ENCODE results near the gene CNTNAP2.

CNTNAP2 gene

DNA sequence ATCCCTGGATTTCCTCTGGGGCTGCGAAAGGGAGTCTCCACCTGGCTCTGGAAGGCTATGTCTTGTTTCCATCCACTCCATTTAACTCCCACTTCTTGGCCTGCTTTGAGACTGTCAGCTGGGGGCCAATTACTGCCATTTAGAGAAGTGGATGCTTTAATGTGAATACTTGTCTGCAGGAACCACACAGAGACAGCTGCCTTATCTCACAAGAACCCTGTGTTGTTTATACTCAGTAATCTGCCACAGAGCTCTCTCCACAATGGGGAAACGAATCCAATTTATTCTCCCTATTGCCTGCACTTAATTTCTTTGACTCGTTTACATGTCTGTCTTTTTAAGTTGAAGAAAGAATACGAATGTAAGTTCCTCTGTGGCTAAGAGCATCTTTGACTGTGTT is 1687.0 kb downstream of the CNTNAP2 start:
- Histone ChIP-seq H3K4me2 (no peak overlapping the region), H3K4me1 (no peaks in the 10 kb centered on the region), H3K27ac (no peak overlapping the region), H3K9me3 (replicated peaks in 1 of 11) (peaks cover 0 to 14% (median 0%) of the 10 kb centered on the region in 11 experiments; a peak in 2 of 22 replicates), H3K4me3 (no peak overlapping the region), H3K9ac (no peak overlapping the region), H4K20me1 (no peaks in the 10 kb centered on the region), H3K36me3 (no peaks in the 10 kb centered on the region), H3K27me3 (no peaks in the 10 kb centered on the region)
- no peak for TF ChIP-seq Cebpa-rat (IDR thresholded peaks at IDR 0.05)

DNA sequence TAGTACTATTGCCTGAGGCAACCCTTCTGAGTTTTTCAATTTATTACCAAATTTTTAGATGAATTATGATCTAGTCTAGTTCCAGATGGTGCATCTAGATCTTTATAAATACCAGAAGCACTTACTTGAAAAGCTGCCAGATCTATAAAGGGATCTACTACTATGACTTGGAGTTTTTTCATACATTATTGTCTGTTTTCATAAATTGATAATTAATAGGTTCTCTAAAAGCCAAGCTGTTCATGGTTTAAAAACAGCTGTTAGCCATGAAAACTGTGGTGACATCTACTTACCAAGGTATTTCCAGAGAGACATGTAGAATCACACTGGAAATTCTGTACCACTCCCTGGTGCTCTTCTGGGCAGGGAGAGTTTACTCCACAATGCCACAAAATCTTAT is 1687.4 kb downstream of the CNTNAP2 start:
- no peaks in the 10 kb centered on the region for H3K27me3 ChIP-seq
- H3K4me1 ChIP-seq = no peaks in the 10 kb centered on the region
- no peak for TF ChIP-seq Cebpa-rat (IDR thresholded peaks at IDR 0.05)
- H3K9ac ChIP-seq = no peak overlapping the region
- H3K36me3 ChIP-seq = no peaks in the 10 kb centered on the region
- no peak overlapping the region for H3K27ac ChIP-seq
- H3K4me3 ChIP-seq = no peak overlapping the region
- H4K20me1 ChIP-seq = no peaks in the 10 kb centered on the region
- no peak overlapping the region for H3K4me2 ChIP-seq
- peaks cover 0 to 14% (median 0%) of the 10 kb centered on the region in 11 experiments; a peak in 2 of 22 replicates for H3K9me3 ChIP-seq (replicated peaks in 1 of 11)

DNA sequence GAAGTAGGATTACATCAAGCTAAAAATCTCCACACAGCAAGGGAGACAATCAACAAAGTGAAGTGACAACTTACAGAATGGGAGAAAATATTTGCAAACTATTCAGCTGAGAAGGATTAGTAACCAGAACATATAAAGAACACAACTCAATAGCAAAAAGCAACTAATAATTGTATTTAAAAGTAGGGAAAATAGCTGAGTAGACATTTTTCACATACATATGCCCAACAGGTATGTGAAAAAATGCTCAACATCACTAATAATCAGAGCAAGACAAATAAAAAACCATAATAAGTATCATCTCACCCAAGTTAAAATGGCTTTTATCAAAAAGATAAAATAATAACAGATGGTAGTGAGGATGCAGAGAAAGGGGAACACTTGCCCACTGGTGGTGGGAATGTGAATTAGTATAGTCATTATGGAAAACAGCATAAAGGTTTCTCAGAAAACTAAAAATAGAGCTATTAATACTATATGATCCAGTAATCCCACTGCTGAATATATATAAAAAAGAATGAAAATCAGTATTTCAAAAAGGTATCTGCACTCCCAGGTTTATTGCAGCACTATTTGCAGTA is 1689.5 kb downstream of the CNTNAP2 start:
- no peak overlapping the region for H3K9ac ChIP-seq
- H3K4me3 ChIP-seq = no peak overlapping the region
- H3K9me3 ChIP-seq (replicated peaks in 1 of 11) = peaks cover 0 to 14% (median 0%) of the 10 kb centered on the region in 11 experiments; a peak in 2 of 22 replicates
- no peak overlapping the region for H3K27ac ChIP-seq
- TF ChIP-seq Cebpa-rat (IDR thresholded peaks at IDR 0.05) = no peak
- no peaks in the 10 kb centered on the region for H3K36me3 ChIP-seq
- H3K4me1 ChIP-seq = no peaks in the 10 kb centered on the region
- no peak overlapping the region for H3K4me2 ChIP-seq
- no peaks in the 10 kb centered on the region for H4K20me1 ChIP-seq
- no peaks in the 10 kb centered on the region for H3K27me3 ChIP-seq

DNA sequence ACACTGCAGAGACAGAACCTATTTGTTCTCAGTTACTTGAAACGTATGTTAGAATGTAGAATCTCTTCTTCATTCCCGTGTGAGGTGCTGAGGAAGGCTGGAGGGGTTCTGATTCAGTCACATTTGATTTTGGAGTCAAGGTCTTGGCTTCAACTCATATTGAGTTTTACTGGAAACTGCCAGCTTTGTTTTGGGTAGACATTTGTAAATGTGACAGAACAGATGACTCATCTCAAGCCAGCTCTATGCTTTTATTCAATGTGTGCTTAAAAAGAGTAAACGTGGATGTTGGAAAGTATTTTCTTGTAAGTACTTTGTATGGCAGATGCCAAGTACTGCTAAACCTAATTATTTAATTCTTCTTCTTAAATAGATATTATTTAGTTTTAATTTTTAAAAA is 1693.2 kb downstream of the CNTNAP2 start:
- H4K20me1 ChIP-seq = no peaks in the 10 kb centered on the region
- H3K9ac ChIP-seq = no peak overlapping the region
- no peak for TF ChIP-seq Cebpa-rat (IDR thresholded peaks at IDR 0.05)
- H3K4me3 ChIP-seq = no peak overlapping the region
- no peaks in the 10 kb centered on the region for H3K4me1 ChIP-seq
- peaks cover 0 to 14% (median 0%) of the 10 kb centered on the region in 11 experiments; a peak in 2 of 22 replicates for H3K9me3 ChIP-seq (replicated peaks in 1 of 11)
- H3K27me3 ChIP-seq = no peaks in the 10 kb centered on the region
- H3K27ac ChIP-seq = no peak overlapping the region
- no peaks in the 10 kb centered on the region for H3K36me3 ChIP-seq
- no peak overlapping the region for H3K4me2 ChIP-seq

GRCh38 chr7:147810269-147810668 is 1693.7 kb downstream of the CNTNAP2 start:
- no peaks in the 10 kb centered on the region for H4K20me1 ChIP-seq
- H3K4me1 ChIP-seq = no peaks in the 10 kb centered on the region
- H3K27ac ChIP-seq = no peak overlapping the region
- H3K4me3 ChIP-seq = no peak overlapping the region
- peaks cover 0 to 12% (median 0%) of the 10 kb centered on the region in 11 experiments; a peak in 2 of 22 replicates for H3K9me3 ChIP-seq (replicated peaks in 1 of 11)
- no peak overlapping the region for H3K4me2 ChIP-seq
- no peaks in the 10 kb centered on the region for H3K36me3 ChIP-seq
- H3K9ac ChIP-seq = no peak overlapping the region
- H3K27me3 ChIP-seq = no peaks in the 10 kb centered on the region
- TF ChIP-seq Cebpa-rat (IDR thresholded peaks at IDR 0.05) = no peak

GRCh38 chr7:147811923-147812322 is 1695.3 kb downstream of the CNTNAP2 start:
- no peaks in the 10 kb centered on the region for H3K9me3 ChIP-seq (replicated peaks in 1 of 11)
- H3K27ac ChIP-seq = no peak overlapping the region
- no peaks in the 10 kb centered on the region for H3K36me3 ChIP-seq
- H3K27me3 ChIP-seq = no peaks in the 10 kb centered on the region
- H3K9ac ChIP-seq = no peak overlapping the region
- H4K20me1 ChIP-seq = no peaks in the 10 kb centered on the region
- TF ChIP-seq Cebpa-rat (IDR thresholded peaks at IDR 0.05) = no peak
- no peaks in the 10 kb centered on the region for H3K4me1 ChIP-seq
- no peak overlapping the region for H3K4me2 ChIP-seq
- no peak overlapping the region for H3K4me3 ChIP-seq

GRCh38 chr7:147813316-147813715 is 1696.7 kb downstream of the CNTNAP2 start:
- no peak overlapping the region for H3K27ac ChIP-seq
- no peaks in the 10 kb centered on the region for H4K20me1 ChIP-seq
- TF ChIP-seq Cebpa-rat (IDR thresholded peaks at IDR 0.05) = no peak
- H3K27me3 ChIP-seq = no peaks in the 10 kb centered on the region
- no peak overlapping the region for H3K9ac ChIP-seq
- H3K4me1 ChIP-seq = peaks cover 0 to 2% (median 0%) of the 10 kb centered on the region in 10 experiments; a peak in 4 of 20 replicates
- no peaks in the 10 kb centered on the region for H3K36me3 ChIP-seq
- no peak overlapping the region for H3K4me3 ChIP-seq
- no peaks in the 10 kb centered on the region for H3K9me3 ChIP-seq (replicated peaks in 1 of 11)
- no peak overlapping the region for H3K4me2 ChIP-seq

- H3K4me3 ChIP-seq = no peak overlapping the region
- H3K27me3 ChIP-seq = no peaks in the 10 kb centered on the region
- H3K9ac ChIP-seq = no peak overlapping the region
- TF ChIP-seq Cebpa-rat (IDR thresholded peaks at IDR 0.05) = no peak
- H4K20me1 ChIP-seq = no peaks in the 10 kb centered on the region
- no peak overlapping the region for H3K27ac ChIP-seq
- H3K9me3 ChIP-seq (replicated peaks in 1 of 11) = no peaks in the 10 kb centered on the region
- H3K4me2 ChIP-seq = peak overlapping the region in 4 of 11 experiments; percentile 7 to 33 (median 22); a peak in 3 of 22 replicates
- H3K36me3 ChIP-seq = no peaks in the 10 kb centered on the region
- peaks cover 0 to 4% (median 0%) of the 10 kb centered on the region in 10 experiments; a peak in 4 of 20 replicates for H3K4me1 ChIP-seq
Measured at GRCh38 chr7:147818317-147818716, 1701.7 kb downstream of the CNTNAP2 start.

- no peaks in the 10 kb centered on the region for H3K36me3 ChIP-seq
- TF ChIP-seq Cebpa-rat (IDR thresholded peaks at IDR 0.05) = no peak
- H3K4me1 ChIP-seq = no peaks in the 10 kb centered on the region
- H3K4me3 ChIP-seq = no peak overlapping the region
- H3K4me2 ChIP-seq = no peak overlapping the region
- H3K27me3 ChIP-seq = no peaks in the 10 kb centered on the region
- 0 out of 22 replicates have a peak, but pooled peaks cover 0 to under 1% (median 0%) of the 10 kb centered on the region in 11 experiments for H3K9me3 ChIP-seq (replicated peaks in 1 of 11)
- H3K27ac ChIP-seq = no peak overlapping the region
- H4K20me1 ChIP-seq = no peaks in the 10 kb centered on the region
- H3K9ac ChIP-seq = no peak overlapping the region
Measured at GRCh38 chr7:147824671-147825070, 1708.1 kb downstream of the CNTNAP2 start.

- Histone ChIP-seq H4K20me1 (no peaks in the 10 kb centered on the region), H3K9me3 (replicated peaks in 1 of 11) (0 out of 22 replicates have a peak, but pooled peaks cover 0 to 7% (median 0%) of the 10 kb centered on the region in 11 experiments), H3K4me3 (no peak overlapping the region), H3K27me3 (no peaks in the 10 kb centered on the region), H3K4me2 (no peak overlapping the region), H3K36me3 (no peaks in the 10 kb centered on the region), H3K27ac (no peak overlapping the region), H3K4me1 (no peaks in the 10 kb centered on the region), H3K9ac (no peak overlapping the region)
- TF ChIP-seq Cebpa-rat (IDR thresholded peaks at IDR 0.05) = no peak
Measured at GRCh38 chr7:147829016-147829415, 1712.4 kb downstream of the CNTNAP2 start.

Measured in BLaER1 treated with 17β-estradiol and CSF1 and Interleukin-3, amounts not matched to agents 10 nM and 100 nM (cell line).